ENCODE data around the gene CD81.

GRCh38 chr11:2386591-2386990, 9.5 kb downstream of the CD81 start:
- TF ChIP-seq CTCF (IDR thresholded peaks at IDR 0.05) (no peak), EP300 (IDR thresholded peaks at IDR 0.05; ENCODE audit: low read depth) (no peak), POLR2AphosphoS5 (IDR thresholded peaks at IDR 0.05) (no peak)

Measured in transverse colon (tissue), 4 donors.